Fibroblast of mammary gland (primary cell): ENCODE results near the gene ANKRD10.

Experiments used
- DNase-seq: peaks from one replicate; pipeline ENCODE4 v3.0.0-alpha.2; 2010; ENCODE audit warnings: low read depth
- H3K4me3 ChIP-seq: 2 replicates; pipeline ENCODE4 v1.5.1; 2011; ENCODE audit warnings: low read depth, mild to moderate bottlenecking, low read length, moderate library complexity; ENCODE audit not compliant: control insufficient read depth
- CTCF ChIP-seq: conservative IDR thresholded peaks from 2 replicates; pipeline ENCODE4 v1.5.1; 2011; ENCODE audit warnings: low read depth, low read length, inconsistent platforms; ENCODE audit not compliant: control insufficient read depth, insufficient read depth

The ANKRD10 gene

GRCh38 chr13:110860983-110861382 lies 53.9 kb downstream of the ANKRD10 start:
- no peak overlapping the region for H3K4me3 ChIP-seq
- no peak for TF ChIP-seq CTCF
- no peak for DNase-seq

DNA sequence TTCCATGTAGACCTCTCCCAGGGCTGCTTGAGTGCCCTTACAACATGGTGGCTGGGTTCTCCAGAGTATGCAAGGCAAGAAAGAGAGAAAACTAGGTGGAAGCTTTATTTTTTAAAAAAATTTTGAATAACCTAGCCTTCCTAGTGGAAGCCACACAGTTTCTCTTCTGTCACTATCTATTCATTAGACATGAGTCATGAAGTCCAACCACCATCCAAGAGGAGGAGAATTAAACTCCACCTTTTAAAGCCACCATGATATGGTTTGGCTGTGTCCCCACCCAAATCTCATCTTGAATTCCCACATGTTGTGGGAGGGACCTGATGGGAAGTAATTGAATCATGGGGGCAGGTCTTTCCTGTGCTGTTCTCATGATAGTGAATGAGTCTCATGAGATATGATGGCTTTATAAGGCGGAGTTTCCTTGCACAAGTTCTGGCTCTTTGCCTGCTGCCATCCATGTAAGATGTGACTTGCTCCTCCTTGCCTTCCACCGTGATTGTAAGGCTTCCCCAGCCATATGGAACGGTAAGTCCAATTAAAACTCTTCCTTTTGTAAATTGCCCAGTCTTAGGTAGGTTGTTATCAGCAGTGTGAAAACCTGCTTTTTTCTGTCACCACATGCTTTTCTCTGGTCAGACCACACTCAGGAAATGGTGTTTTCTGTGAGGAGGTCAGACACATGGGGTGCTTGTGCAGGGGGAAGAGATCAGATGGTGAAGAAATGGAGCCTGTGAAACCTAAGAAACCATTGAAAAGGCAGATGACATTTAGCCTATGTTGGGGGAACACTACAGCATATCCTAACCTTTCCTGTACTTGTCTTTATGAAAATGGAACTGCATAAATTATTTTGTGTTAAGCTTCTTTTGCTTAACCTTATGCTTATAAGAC lies 57.7 kb downstream of the ANKRD10 start:
- DNase-seq, result peak; percentile 19
- no peak for TF ChIP-seq CTCF
- no peak overlapping the region for H3K4me3 ChIP-seq

GRCh38 chr13:110855363-110855762 lies 59.5 kb downstream of the ANKRD10 start:
- no peak overlapping the region for H3K4me3 ChIP-seq
- TF ChIP-seq CTCF, result no peak
- no peak for DNase-seq

GRCh38 chr13:110854866-110855265 lies 60.0 kb downstream of the ANKRD10 start:
- TF ChIP-seq CTCF, result no peak
- no peak overlapping the region for H3K4me3 ChIP-seq
- DNase-seq, result no peak

DNA sequence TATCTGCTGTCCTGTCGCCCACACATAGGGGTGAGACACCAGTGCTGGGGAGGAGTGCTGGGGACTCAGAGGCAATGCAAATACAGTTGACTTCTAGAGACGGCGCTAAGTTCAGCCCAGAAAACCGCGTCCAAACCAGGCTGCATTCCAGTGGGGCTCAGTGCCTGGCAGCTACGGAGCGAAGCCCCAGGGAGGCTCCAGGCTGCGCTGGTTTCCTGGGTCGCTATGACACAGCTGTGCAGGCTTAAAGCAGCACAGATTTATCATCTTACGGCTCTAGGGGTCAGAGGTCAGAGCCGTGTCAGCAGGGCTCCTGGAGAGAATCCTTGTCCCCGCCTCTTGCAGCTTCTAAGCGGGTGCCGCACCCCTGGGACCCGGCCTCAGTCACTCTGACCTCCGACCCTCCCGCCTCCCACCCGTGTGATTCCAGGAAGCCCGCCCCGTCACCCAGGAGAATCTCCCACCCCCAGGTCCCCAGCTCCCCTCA lies 61.6 kb downstream of the ANKRD10 start:
- TF ChIP-seq CTCF, result no peak
- peak; percentile 23 for DNase-seq
- no peak overlapping the region for H3K4me3 ChIP-seq

- H3K4me3 ChIP-seq, result no peak overlapping the region
Observed at GRCh38 chr13:110850840-110851239, 64.0 kb downstream of the ANKRD10 start.

More at GRCh38 chr13:110850840-110851239, 64.0 kb downstream of the ANKRD10 start:
- DNase-seq, result no peak
- TF ChIP-seq CTCF, result no peak
